A673 (cell line): Measurements from ENCODE around the gene PLCB4. TPM values are rescaled to one million over a fixed set of nuclear protein-coding genes. Genes with fewer than 3 reads are reported as not detected.
A peak's percentile ranks its signal among the peaks of the same experiment; 100 is the strongest.

ENCODE experiments used
- BruUV-seq: library from RNA; stranded (reverse); fragments of 400-500 nt; replicated peaks from 2 replicates; lab custom pipeline; 2021; lab: Mats Ljungman, UMichigan
- CTCF ChIA-PET: fragments of 300-600 bp; sonication (Branson Sonifier 250); formaldehyde crosslinking; loops from one replicate; lab custom pipeline; 2022; ENCODE audit warnings: antibody characterized with exemption; lab: Charles Lee
- POLR2A ChIA-PET: fragments of 300-600 bp; sonication (Branson Sonifier 250); formaldehyde crosslinking; loops from one replicate; lab custom pipeline; 2022; ENCODE audit warnings: antibody characterized with exemption; ENCODE audit not compliant: low non-redundant PET; lab: Charles Lee
- DNase-seq: peaks from one replicate; pipeline ENCODE4 v3.0.0-alpha.2; 2015; ENCODE audit warnings: low spot score
- H3K27ac ChIP-seq: fragments of 200-600 bp; sonication (generic); 2 replicates; pipeline ENCODE4 v1.5.1; 2016; ENCODE audit warnings: mixed run types, low read depth, mild to moderate bottlenecking, mixed read lengths, antibody characterized with exemption, low read length; ENCODE audit not compliant: poor library complexity, severe bottlenecking
- H3K27me3 ChIP-seq: fragments of 200-600 bp; sonication (generic); replicated peaks from 2 replicates; pipeline ENCODE4 v1.6.1; 2017; ENCODE audit warnings: mixed run types, low read depth, mild to moderate bottlenecking, mixed read lengths, antibody characterized with exemption, low read length; ENCODE audit not compliant: insufficient read depth, poor library complexity
- H3K36me3 ChIP-seq: fragments of 200-600 bp; sonication (generic); 2 replicates; pipeline ENCODE4 v1.6.1; 2016; ENCODE audit warnings: mixed run types, mild to moderate bottlenecking, mixed read lengths, antibody characterized with exemption, low read length; ENCODE audit not compliant: insufficient read depth, poor library complexity, severe bottlenecking
- H3K4me1 ChIP-seq: fragments of 200-600 bp; sonication (generic); 2 replicates; pipeline ENCODE4 v1.6.1; 2017; ENCODE audit warnings: mixed run types, mild to moderate bottlenecking, mixed read lengths, antibody characterized with exemption, low read length; ENCODE audit not compliant: insufficient read depth, poor library complexity, severe bottlenecking
- H3K4me3 ChIP-seq: fragments of 200-600 bp; sonication (generic); 2 replicates; pipeline ENCODE4 v1.5.1; 2016; ENCODE audit warnings: low read depth, mixed run types, mild to moderate bottlenecking, mixed read lengths, low read length; ENCODE audit not compliant: poor library complexity, severe bottlenecking
- H3K9me3 ChIP-seq: fragments of 200-600 bp; sonication (generic); 2 replicates; pipeline ENCODE4 v1.6.1; 2016; ENCODE audit warnings: mixed run types, low read depth, mild to moderate bottlenecking, mixed read lengths, antibody characterized with exemption, low read length; ENCODE audit not compliant: poor library complexity, severe bottlenecking
- CTCF ChIP-seq: fragments of 300-800, 200-600 bp; sonication (generic); conservative IDR thresholded peaks from 2 replicates; pipeline ENCODE4 v1.5.1; 2017; ENCODE audit warnings: low read depth, mild to moderate bottlenecking, antibody characterized with exemption, low read length, moderate library complexity, mixed read lengths
- EZH2 ChIP-seq: fragments of 200-600 bp; sonication (generic); IDR thresholded peaks from 2 replicates; pipeline ENCODE4 v1.6.1; 2017; ENCODE audit warnings: borderline replicate concordance, low read depth, mild to moderate bottlenecking, mixed read lengths, antibody characterized with exemption, low read length; ENCODE audit not compliant: poor library complexity, severe bottlenecking
- intact Hi-C: fragments of 100-400 bp; cut with micrococcal nuclease; formaldehyde crosslinking; loops from one replicate; pipeline ENCODE4 v1.10.0; 2022; ENCODE audit not compliant: unreplicated experiment
- total RNA-seq: library from RNA; stranded (reverse); gene quantifications from 2 replicates; pipeline ENCODE4 v1.2.3, GENCODE V29; 2021

Gene PLCB4
- total RNA-seq, 1 experiment from 2014 or later: 6.2 TPM

DNA sequence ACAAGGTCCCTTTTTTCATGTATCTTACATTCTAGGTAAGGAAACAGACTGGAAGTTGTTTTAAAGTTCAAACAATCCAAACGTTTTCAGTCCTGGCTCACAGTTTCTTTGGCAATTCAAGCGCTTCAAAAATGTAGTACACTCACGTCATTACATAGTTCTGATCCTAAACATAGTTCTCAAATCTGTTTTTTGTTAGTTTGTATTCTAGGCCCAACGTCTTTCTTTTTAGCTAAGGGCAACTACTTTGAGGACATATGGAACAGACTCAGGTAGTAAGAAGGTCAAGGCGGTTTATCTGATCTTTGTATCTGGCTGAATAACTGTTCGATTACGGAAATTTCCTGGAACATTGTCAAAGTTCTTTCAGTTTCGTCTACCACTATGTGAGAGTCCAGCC, 36.9 kb upstream of the PLCB4 start:
- no peaks in the 10 kb centered on the region for H3K4me1 ChIP-seq
- ChIA-PET POLR2A (no interaction called here), CTCF (no interaction called here)
- H3K9me3 ChIP-seq: no peaks in the 10 kb centered on the region
- DNase-seq: no peak
- H3K36me3 ChIP-seq: no peaks in the 10 kb centered on the region
- H3K27me3 ChIP-seq: no peaks in the 10 kb centered on the region
- H3K4me3 ChIP-seq: no peak overlapping the region
- intact Hi-C loops: no loop called here
- no peak for TF ChIP-seq CTCF
- no peak for TF ChIP-seq EZH2
- BruUV-seq: no TSS peak
- no peak overlapping the region for H3K27ac ChIP-seq

DNA sequence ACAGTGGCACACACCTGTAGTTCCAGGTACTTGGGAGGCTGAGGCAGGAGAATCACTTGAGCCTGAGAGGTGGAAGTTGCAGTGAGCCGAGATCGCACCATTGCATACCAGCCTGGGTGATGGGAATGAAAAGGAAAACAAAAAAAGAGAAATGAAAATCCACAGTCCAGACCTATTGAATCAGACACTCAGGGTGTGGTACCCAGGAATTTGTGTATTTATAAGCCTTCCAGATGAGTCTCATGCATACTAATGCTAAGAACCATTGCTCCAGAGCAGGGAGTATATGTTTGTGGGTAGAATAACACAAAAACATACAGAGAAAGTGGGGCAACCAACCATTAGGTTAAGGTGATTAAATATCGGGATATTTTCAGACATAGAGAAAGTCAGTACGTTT, 36.1 kb upstream of the PLCB4 start:
- DNase-seq: no peak
- H3K27ac ChIP-seq: no peak overlapping the region
- POLR2A ChIA-PET: no interaction called here

DNA sequence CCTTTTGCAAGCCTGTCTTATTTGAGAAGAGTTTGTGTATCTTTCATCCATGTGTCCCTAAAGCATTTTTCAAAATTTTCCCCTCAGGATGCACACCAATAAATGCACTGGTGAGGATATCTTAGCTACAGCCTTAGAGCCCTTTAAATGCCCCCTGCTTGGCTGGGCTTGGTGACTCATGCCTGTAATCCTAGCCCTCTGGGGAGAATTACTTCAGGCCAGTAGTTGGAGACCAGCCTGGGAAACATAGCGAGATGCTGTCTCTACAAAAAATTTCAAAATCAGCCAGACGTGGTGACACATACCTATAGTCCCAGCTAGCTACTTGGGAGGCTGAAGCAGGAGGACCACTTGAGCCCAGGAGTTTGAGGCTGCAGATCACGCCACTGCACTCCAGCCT, 33.8 kb upstream of the PLCB4 start:
- POLR2A ChIA-PET: no interaction called here

More for the DNA sequence above, 36.1 kb upstream of the PLCB4 start:
- Histone ChIP-seq H3K36me3 (no peaks in the 10 kb centered on the region), H3K4me3 (no peak overlapping the region), H3K27me3 (no peaks in the 10 kb centered on the region), H3K9me3 (no peaks in the 10 kb centered on the region), H3K4me1 (no peaks in the 10 kb centered on the region)
- CTCF ChIA-PET: no interaction called here
- no TSS peak for BruUV-seq
- TF ChIP-seq CTCF (no peak), EZH2 (no peak)
- intact Hi-C loops: no loop called here

GRCh38 chr20:9036593-9036992, 32.3 kb upstream of the PLCB4 start:
- intact Hi-C loops: no loop called here

More for the DNA sequence above, 33.8 kb upstream of the PLCB4 start:
- Histone ChIP-seq H3K27me3 (no peaks in the 10 kb centered on the region), H3K9me3 (no peaks in the 10 kb centered on the region), H3K36me3 (no peaks in the 10 kb centered on the region), H3K27ac (no peak overlapping the region), H3K4me3 (no peak overlapping the region), H3K4me1 (no peaks in the 10 kb centered on the region)
- CTCF ChIA-PET: interaction anchor here (0.7 kb wide), 1 partner anchor 181 kb away, joined by 3 read pairs; no protein-coding TSS in a partner anchor
- TF ChIP-seq EZH2: no peak
- no TSS peak for BruUV-seq
- peak; percentile 85 for DNase-seq
- intact Hi-C loops: no loop called here

More at GRCh38 chr20:9036593-9036992, 32.3 kb upstream of the PLCB4 start:
- POLR2A ChIA-PET: no interaction called here
- no peak for DNase-seq
- Histone ChIP-seq H3K4me1 (no peaks in the 10 kb centered on the region), H3K27me3 (no peaks in the 10 kb centered on the region), H3K27ac (no peak overlapping the region), H3K4me3 (no peak overlapping the region), H3K9me3 (no peaks in the 10 kb centered on the region), H3K36me3 (no peaks in the 10 kb centered on the region)
- CTCF ChIA-PET: no interaction called here
- TF ChIP-seq EZH2: no peak
- TF ChIP-seq CTCF: no peak
- no TSS peak for BruUV-seq
